A673 (cell line): ENCODE results near the gene ODF2L. TPM values are rescaled to one million over a fixed set of nuclear protein-coding genes. Genes with fewer than 3 reads are reported as not detected.

Source experiments
- BruUV-seq: library from RNA; stranded (reverse); fragments of 400-500 nt; replicated peaks from 2 replicates; lab custom pipeline; 2021; lab: Mats Ljungman, UMichigan
- CTCF ChIA-PET: fragments of 300-600 bp; sonication (Branson Sonifier 250); formaldehyde crosslinking; loops from one replicate; lab custom pipeline; 2022; ENCODE audit warnings: antibody characterized with exemption; lab: Charles Lee
- POLR2A ChIA-PET: fragments of 300-600 bp; sonication (Branson Sonifier 250); formaldehyde crosslinking; loops from one replicate; lab custom pipeline; 2022; ENCODE audit warnings: antibody characterized with exemption; ENCODE audit not compliant: low non-redundant PET; lab: Charles Lee
- DNase-seq: peaks from one replicate; pipeline ENCODE4 v3.0.0-alpha.2; 2015; ENCODE audit warnings: low spot score
- H3K27ac ChIP-seq: fragments of 200-600 bp; sonication (generic); 2 replicates; pipeline ENCODE4 v1.5.1; 2016; ENCODE audit warnings: mixed run types, low read depth, mild to moderate bottlenecking, mixed read lengths, antibody characterized with exemption, low read length; ENCODE audit not compliant: poor library complexity, severe bottlenecking
- H3K27me3 ChIP-seq: fragments of 200-600 bp; sonication (generic); replicated peaks from 2 replicates; pipeline ENCODE4 v1.6.1; 2017; ENCODE audit warnings: mixed run types, low read depth, mild to moderate bottlenecking, mixed read lengths, antibody characterized with exemption, low read length; ENCODE audit not compliant: insufficient read depth, poor library complexity
- H3K36me3 ChIP-seq: fragments of 200-600 bp; sonication (generic); 2 replicates; pipeline ENCODE4 v1.6.1; 2016; ENCODE audit warnings: mixed run types, mild to moderate bottlenecking, mixed read lengths, antibody characterized with exemption, low read length; ENCODE audit not compliant: insufficient read depth, poor library complexity, severe bottlenecking
- H3K4me1 ChIP-seq: fragments of 200-600 bp; sonication (generic); 2 replicates; pipeline ENCODE4 v1.6.1; 2017; ENCODE audit warnings: mixed run types, mild to moderate bottlenecking, mixed read lengths, antibody characterized with exemption, low read length; ENCODE audit not compliant: insufficient read depth, poor library complexity, severe bottlenecking
- H3K4me3 ChIP-seq: fragments of 200-600 bp; sonication (generic); 2 replicates; pipeline ENCODE4 v1.5.1; 2016; ENCODE audit warnings: low read depth, mixed run types, mild to moderate bottlenecking, mixed read lengths, low read length; ENCODE audit not compliant: poor library complexity, severe bottlenecking
- H3K9me3 ChIP-seq: fragments of 200-600 bp; sonication (generic); 2 replicates; pipeline ENCODE4 v1.6.1; 2016; ENCODE audit warnings: mixed run types, low read depth, mild to moderate bottlenecking, mixed read lengths, antibody characterized with exemption, low read length; ENCODE audit not compliant: poor library complexity, severe bottlenecking
- CTCF ChIP-seq: fragments of 300-800, 200-600 bp; sonication (generic); conservative IDR thresholded peaks from 2 replicates; pipeline ENCODE4 v1.5.1; 2017; ENCODE audit warnings: low read depth, mild to moderate bottlenecking, antibody characterized with exemption, low read length, moderate library complexity, mixed read lengths
- EZH2 ChIP-seq: fragments of 200-600 bp; sonication (generic); IDR thresholded peaks from 2 replicates; pipeline ENCODE4 v1.6.1; 2017; ENCODE audit warnings: borderline replicate concordance, low read depth, mild to moderate bottlenecking, mixed read lengths, antibody characterized with exemption, low read length; ENCODE audit not compliant: poor library complexity, severe bottlenecking
- intact Hi-C: fragments of 100-400 bp; cut with micrococcal nuclease; formaldehyde crosslinking; loops from one replicate; pipeline ENCODE4 v1.10.0; 2022; ENCODE audit not compliant: unreplicated experiment
- total RNA-seq: library from RNA; stranded (reverse); gene quantifications from 2 replicates; pipeline ENCODE4 v1.2.3, GENCODE V29; 2021

ODF2L gene
- total RNA-seq, 1 experiment from 2014 or later, result 38.9 TPM

GRCh38 chr1:86429122-86429725 lies 33.1 kb upstream of the ODF2L start:
- Histone ChIP-seq H3K36me3 (no peaks in the 10 kb centered on the region), H3K4me3 (no peak overlapping the region), H3K9me3 (no peaks in the 10 kb centered on the region), H3K27me3 (no peaks in the 10 kb centered on the region), H3K4me1 (peaks cover 6% of the 10 kb centered on the region), H3K27ac (peak overlapping the region; percentile 51)
- POLR2A ChIA-PET, result no interaction called here
- DNase-seq, result peak; percentile 4
- intact Hi-C loops, result no loop called here
- BruUV-seq, result no TSS peak
- CTCF ChIA-PET, result no interaction called here
- TF ChIP-seq EZH2, result no peak
- no peak for TF ChIP-seq CTCF

- H3K36me3 ChIP-seq, result no peaks in the 10 kb centered on the region
- H3K4me3 ChIP-seq, result no peak within 1 kb of the TSS
- H3K27me3 ChIP-seq, result no peaks in the 10 kb centered on the region
- no peak for TF ChIP-seq CTCF
- no peak for TF ChIP-seq EZH2
- ChIA-PET POLR2A (no interaction called here), CTCF (no interaction called here)
- DNase-seq, result no peak
- no peak within 1 kb of the TSS for H3K27ac ChIP-seq
- no peaks in the 10 kb centered on the region for H3K4me1 ChIP-seq
- no peaks in the 10 kb centered on the region for H3K9me3 ChIP-seq
- BruUV-seq, result no TSS peak
- intact Hi-C loops, result loop anchor here (5.0 kb wide), 1 partner anchor 83 kb away; no protein-coding TSS in a partner anchor
Measured at GRCh38 chr1:86423873-86424272, 27.8 kb upstream of the ODF2L start, which contains the start of gene CLCA2. CLCA2 (plus strand) TSS chr1:86424171; CDS start chr1:86424248, 77 bp downstream.

GRCh38 chr1:86423473-86423872 lies 27.4 kb upstream of the ODF2L start:
- POLR2A ChIA-PET, result no interaction called here
- no peak for DNase-seq
- CTCF ChIA-PET, result no interaction called here

More at GRCh38 chr1:86423473-86423872, 27.4 kb upstream of the ODF2L start:
- intact Hi-C loops, result loop anchor here (5.0 kb wide), 1 partner anchor 84 kb away; no protein-coding TSS in a partner anchor
- H3K4me3 ChIP-seq, result no peak overlapping the region
- no peaks in the 10 kb centered on the region for H3K36me3 ChIP-seq
- H3K4me1 ChIP-seq, result no peaks in the 10 kb centered on the region
- H3K9me3 ChIP-seq, result no peaks in the 10 kb centered on the region
- no peak overlapping the region for H3K27ac ChIP-seq
- BruUV-seq, result no TSS peak
- H3K27me3 ChIP-seq, result no peaks in the 10 kb centered on the region
- no peak for TF ChIP-seq EZH2
- TF ChIP-seq CTCF, result no peak
